GM23338 (cell line): ENCODE measurements around the gene ROCK1.

Experiments
- CREB1 ChIP-seq: fragments of 250-450 bp; sonication (Bioruptor Pico); IDR thresholded peaks from 2 replicates; pipeline ENCODE4 v1.5.0; 2020; ENCODE audit warnings: low read depth, mild to moderate bottlenecking, moderate library complexity
- EZH2 ChIP-seq: fragments of 200-600 bp; sonication (generic); IDR thresholded peaks from one replicate; pipeline ENCODE4 v1.8.0; 2017; ENCODE audit warnings: antibody characterized with exemption, mild to moderate bottlenecking, low read depth; ENCODE audit not compliant: unreplicated experiment
- EZH2phosphoT487 ChIP-seq: fragments of 200-600 bp; sonication (generic); IDR thresholded peaks from one replicate; pipeline ENCODE4 v1.8.1; 2018; ENCODE audit warnings: antibody characterized with exemption; ENCODE audit not compliant: unreplicated experiment
- JUNB ChIP-seq: IDR thresholded peaks from one replicate; pipeline ENCODE4 v1.6.1; 2016; ENCODE audit warnings: antibody characterized with exemption; ENCODE audit not compliant: unreplicated experiment
- POLR2AphosphoS5 ChIP-seq: IDR thresholded peaks from 2 replicates; pipeline ENCODE4 v1.6.1; 2016; ENCODE audit warnings: antibody characterized with exemption, low read depth
- REST ChIP-seq: IDR thresholded peaks from one replicate; pipeline ENCODE4 v1.6.1; 2018; ENCODE audit warnings: antibody characterized with exemption; ENCODE audit not compliant: unreplicated experiment
- STAT1 ChIP-seq: IDR thresholded peaks from one replicate; pipeline ENCODE4 v1.6.1; 2016; ENCODE audit warnings: antibody characterized with exemption; ENCODE audit not compliant: unreplicated experiment
- ZNF114 ChIP-seq: fragments of 250-450 bp; sonication (Bioruptor Pico); IDR thresholded peaks from 2 replicates; pipeline ENCODE4 v1.5.0; 2020; ENCODE audit warnings: mild to moderate bottlenecking, moderate library complexity
- ZNF331 ChIP-seq: fragments of 250-450 bp; sonication (Bioruptor Pico); IDR thresholded peaks from 2 replicates; pipeline ENCODE4 v1.5.0; 2020; ENCODE audit warnings: low read depth, mild to moderate bottlenecking, moderate library complexity
- TF ChIP-seq, protein P1 (sequence below), 2 experiments: fragments of 200-600 bp in 1 of 2; sonication (generic) in 1 of 2; conservative IDR thresholded peaks; 2 replicates each; pipeline versions ENCODE4 v1.5.1 to v1.6.1; 2016 to 2017; ENCODE audit warnings: antibody characterized with exemption in 2 of 2, low read depth in 2 of 2, mild to moderate bottlenecking in 2 of 2, moderate library complexity in 1 of 2

- no peak for TF ChIP-seq EZH2phosphoT487
- TF ChIP-seq, protein P1, sequence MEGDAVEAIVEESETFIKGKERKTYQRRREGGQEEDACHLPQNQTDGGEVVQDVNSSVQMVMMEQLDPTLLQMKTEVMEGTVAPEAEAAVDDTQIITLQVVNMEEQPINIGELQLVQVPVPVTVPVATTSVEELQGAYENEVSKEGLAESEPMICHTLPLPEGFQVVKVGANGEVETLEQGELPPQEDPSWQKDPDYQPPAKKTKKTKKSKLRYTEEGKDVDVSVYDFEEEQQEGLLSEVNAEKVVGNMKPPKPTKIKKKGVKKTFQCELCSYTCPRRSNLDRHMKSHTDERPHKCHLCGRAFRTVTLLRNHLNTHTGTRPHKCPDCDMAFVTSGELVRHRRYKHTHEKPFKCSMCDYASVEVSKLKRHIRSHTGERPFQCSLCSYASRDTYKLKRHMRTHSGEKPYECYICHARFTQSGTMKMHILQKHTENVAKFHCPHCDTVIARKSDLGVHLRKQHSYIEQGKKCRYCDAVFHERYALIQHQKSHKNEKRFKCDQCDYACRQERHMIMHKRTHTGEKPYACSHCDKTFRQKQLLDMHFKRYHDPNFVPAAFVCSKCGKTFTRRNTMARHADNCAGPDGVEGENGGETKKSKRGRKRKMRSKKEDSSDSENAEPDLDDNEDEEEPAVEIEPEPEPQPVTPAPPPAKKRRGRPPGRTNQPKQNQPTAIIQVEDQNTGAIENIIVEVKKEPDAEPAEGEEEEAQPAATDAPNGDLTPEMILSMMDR (conservative IDR thresholded peaks at IDR 0.05; ENCODE audit: low read depth in 2 of 2), result no peak
- TF ChIP-seq JUNB, result no peak
- no peak for TF ChIP-seq POLR2AphosphoS5
- TF ChIP-seq STAT1, result no peak
- no peak for TF ChIP-seq ZNF331 (CRISPR knock-in tag)
- no peak for TF ChIP-seq EZH2
- no peak for TF ChIP-seq REST
- TF ChIP-seq ZNF114, result no peak
- TF ChIP-seq CREB1 (CRISPR knock-in tag), result no peak
Measured at GRCh38 chr18:21080576-21080975, 31.0 kb downstream of the ROCK1 start.
